GM06990 (cell line): ENCODE results near the gene AP4M1.

Experiments
- DNase-seq: peaks from one replicate; pipeline ENCODE4 v3.0.0-alpha.2; 2011; ENCODE audit not compliant: insufficient read length; ENCODE audit errors: extremely low read depth
- H3K27me3 ChIP-seq: replicated peaks from 2 replicates; pipeline ENCODE4 v1.6.0; 2011; ENCODE audit warnings: low read length; ENCODE audit not compliant: control insufficient read depth, insufficient read depth
- H3K36me3 ChIP-seq: 2 replicates; pipeline ENCODE4 v1.5.1; 2011; ENCODE audit warnings: low read length; ENCODE audit not compliant: control insufficient read depth, insufficient read depth
- H3K4me3 ChIP-seq: replicated peaks from 2 replicates; pipeline ENCODE4 v1.5.1; 2011; ENCODE audit warnings: low read depth, mild to moderate bottlenecking, control low read depth, low read length
- CTCF ChIP-seq: IDR thresholded peaks from 2 replicates; pipeline ENCODE4 v1.5.1; 2011; ENCODE audit warnings: low read length, control low read depth, mild to moderate bottlenecking, inconsistent platforms; ENCODE audit not compliant: insufficient read depth, poor library complexity, severe bottlenecking

The AP4M1 gene

DNA sequence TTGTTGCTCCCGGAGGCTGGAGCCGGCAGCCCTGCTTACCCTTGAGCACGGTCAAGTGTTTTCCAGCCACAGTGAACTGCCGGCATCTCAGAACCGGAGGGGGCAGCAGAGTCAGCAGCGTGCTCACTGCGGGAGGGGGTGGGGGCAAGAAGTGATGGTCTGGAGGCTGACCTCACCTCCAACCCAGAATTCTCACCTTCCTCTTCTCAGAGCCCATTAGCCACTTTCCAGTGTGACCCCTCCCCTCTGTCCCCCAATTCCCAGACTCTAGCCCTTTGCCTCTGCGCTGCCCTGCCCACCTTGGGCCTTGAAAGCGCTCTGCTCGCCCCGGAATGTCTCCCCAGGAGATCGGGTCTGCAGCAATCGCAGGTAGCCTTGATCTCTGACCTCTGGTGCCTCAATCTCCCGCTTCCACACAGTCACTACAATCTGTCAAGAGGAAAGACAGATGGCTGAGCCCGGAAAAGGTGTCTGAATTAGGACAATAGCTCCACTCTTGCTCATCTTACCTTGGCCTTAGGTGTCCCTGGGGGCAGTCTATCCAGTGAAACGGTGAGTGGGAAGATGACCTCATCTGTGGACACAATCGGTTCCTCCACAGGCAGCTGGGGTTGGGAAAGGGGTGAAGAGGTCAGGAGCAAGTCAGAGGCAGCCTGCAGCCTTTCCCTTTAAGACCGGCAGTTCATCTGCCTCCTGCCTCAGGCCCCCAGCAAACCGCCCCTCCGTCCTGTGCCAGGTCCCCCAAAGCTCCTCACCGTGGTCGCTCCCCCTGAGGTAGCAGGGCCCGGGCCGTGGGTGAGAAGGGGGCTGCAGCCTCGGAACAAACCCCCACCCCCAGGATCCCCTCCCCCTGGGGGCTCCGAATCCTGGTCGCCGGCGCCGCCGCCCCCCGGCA, 56.1 kb downstream of the AP4M1 start:
- Histone ChIP-seq H3K4me3 (peak overlapping the region; percentile 86), H3K27me3 (no peaks in the 10 kb centered on the region), H3K36me3 (peaks cover 27% of the 10 kb centered on the region)
- TF ChIP-seq CTCF, result no peak
- DNase-seq, result no peak
